Inflammatory macrophage treated with lipopolysaccharide for 1 hour (primary cell): ENCODE data around the gene HTR1A.

ENCODE experiments used
- DNase-seq, 2 donors: peaks; one replicate each; pipeline ENCODE4 v3.0.0-alpha.2; 2020 to 2022

Gene HTR1A

DNA sequence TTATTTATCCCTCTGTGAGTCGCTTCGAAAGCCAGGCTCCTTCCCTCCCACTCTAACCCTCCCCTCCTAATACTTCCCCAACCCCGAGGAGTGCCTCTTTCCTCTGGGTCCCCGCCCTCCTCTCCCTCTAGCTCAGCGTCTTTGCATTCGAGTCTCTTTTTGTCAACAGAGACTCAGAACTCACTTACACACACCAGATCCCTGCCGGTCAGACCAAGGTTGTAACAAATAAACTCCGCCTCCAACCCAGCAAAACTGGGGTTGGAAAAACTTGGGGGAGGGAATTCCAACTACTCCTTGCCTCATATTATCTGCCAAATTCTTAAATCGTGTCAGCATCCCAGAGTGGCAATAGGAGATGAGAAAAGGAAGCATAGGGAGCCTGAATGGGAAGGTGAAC, at the start of gene HTR1A:
Gene HTR1A, minus strand, starts transcription at position 167 of the 400 bp plus-strand sequence. CDS start 726 bp downstream, outside the sequence.
- DNase-seq: no peak

DNA sequence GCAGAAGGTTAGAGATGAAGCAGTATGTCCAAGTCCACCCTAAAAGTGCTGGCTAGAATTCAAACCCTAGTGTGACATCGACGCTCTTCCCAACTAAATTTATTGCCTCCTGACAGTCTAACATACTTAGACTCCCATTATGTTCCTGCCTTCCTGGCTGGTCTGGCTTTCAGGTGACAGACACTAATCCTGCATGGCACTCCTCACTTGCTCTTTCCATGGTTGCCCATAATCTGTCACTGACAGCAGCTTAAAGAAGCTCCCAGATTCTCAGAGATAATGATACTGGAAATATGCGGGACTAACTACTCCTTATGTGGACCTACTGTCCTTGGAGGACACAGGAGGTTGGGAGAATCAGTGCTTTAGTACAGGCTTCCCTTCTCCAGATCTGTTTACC, 41.7 kb upstream of the HTR1A start:
- DNase-seq: no peak

GRCh38 chr5:64000096-64000495, 37.9 kb upstream of the HTR1A start:
- DNase-seq: no peak

GRCh38 chr5:63987053-63987452, 24.8 kb upstream of the HTR1A start:
- DNase-seq: no peak

- no peak for DNase-seq
These were observed 19.6 kb upstream of the HTR1A start for GRCh38 chr5:63981864-63982263.

- DNase-seq: no peak
These were observed 1.7 kb upstream of the HTR1A start for GRCh38 chr5:63963926-63964325.

DNA sequence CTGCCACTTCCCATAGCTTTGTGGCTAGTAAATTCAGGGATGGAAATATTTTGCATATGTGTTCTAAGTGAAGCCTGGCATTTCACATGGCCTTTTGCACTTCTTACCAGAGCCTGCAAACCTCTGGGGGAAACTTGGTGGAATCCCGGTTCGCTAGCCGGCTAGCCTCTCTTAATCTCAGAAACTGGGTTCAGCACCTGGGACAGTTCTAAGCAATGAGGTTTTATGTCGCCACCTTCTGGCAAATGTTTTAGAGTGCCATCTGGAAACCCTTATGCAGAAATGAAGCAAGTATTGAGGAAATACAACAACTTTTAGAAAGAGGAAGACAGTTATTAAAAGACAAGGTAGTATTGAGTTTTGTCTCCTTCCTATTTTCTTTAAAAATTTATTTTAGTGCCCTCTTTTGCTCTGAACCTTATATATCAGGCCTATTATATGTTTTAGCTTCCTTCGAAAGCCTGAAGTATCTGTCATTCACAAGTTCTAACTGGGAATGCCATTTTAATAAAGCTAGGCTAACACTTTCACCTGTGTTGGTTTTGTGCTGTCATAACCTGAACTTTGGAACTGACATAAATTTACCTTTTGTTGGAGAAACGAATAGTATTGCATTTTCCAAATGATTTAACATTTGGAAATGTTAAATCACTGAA, 963 bp upstream of the HTR1A start:
- DNase-seq: peak; percentile 45 to 78

DNA sequence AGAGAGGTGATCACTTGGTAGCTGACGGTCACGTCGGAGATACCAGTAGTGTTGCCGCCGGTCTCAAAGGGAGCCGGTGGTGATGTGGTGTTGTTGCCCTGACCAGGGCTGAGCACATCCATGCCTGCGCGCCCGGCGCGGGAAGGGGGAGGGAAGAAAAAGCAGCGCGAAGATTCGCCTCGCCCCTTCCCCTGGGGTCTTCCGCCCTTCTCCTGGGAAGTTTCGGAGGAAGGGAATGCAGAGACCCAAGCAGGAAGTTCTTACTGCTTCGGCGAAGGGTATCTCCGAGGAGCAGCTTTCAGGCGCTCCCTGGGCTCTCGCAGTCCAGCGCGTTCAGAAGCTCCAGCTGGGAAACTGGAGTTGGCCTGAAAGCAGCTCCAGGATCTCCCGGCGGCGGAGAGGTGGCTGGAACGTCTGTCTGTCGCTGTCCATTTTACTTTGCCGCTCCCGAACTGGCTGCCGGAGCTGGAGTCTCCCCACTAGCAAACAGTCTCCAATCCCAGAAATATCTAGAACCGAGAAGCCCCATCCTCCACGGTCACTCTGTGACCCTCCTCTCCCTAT, 565 bp downstream of the HTR1A start:
- DNase-seq: no peak

- no peak for DNase-seq
These were observed 1.1 kb downstream of the HTR1A start for GRCh38 chr5:63961125-63961597.

DNA sequence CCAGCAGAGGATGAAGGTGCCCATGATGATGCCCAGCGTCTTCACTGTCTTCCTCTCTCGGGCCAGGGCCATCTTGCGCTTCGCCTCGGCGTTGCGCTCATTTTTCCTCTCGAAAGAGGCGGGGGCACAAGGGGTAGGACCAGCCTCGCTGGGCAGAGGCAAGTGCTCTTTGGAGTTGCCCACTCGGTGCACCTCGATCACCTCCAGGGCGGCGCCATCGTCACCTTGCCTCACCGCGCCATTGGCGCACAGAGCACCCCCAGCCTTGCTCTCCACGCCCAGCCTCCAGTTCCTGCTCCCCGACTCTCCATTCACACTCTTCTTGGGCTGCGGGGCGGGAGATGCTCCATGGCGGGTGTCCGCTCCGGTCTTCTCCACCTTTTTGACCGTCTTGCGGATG, 1.6 kb downstream of the HTR1A start:
- no peak for DNase-seq

DNA sequence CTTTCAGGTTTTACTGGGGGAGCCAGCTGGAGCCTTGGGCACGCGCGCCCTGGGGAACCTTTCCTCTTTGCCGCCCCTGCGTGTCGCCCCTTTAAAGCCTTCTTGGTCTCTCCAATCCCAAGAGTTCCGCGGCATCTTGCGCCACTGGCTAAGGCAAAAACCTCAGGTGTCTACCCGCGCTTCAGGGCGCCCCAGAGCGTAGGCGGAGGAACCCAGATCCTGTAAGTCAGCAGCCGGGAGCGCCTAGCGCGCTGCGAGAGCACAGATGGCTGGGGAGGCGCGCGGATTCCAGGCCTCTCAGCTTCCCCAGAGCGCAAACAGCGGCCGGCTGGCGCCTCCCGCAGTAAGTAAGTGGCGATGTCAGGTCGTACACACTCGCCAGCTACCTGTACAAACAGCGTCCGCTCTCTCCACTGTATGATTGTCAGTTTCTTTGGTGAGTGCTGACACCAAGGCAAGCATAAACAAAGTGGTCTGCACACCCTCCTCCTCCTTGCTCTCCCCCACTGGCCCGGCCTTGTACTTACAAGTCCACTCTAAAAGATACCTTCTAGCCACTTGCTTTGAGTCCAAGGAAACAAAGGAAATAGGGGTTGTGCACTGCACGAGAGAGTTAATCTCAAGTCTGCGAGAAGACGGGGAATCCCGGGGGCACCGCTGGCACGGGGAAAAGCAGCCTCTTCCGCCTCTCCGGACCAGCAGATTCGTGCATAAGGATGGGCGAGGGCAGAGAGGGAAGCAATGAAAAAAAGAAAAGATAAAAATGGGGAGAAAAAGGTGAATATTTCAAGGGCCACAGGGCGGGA, 2.9 kb downstream of the HTR1A start:
- no peak for DNase-seq

GRCh38 chr5:63958654-63959053, 3.6 kb downstream of the HTR1A start:
- DNase-seq: no peak

- DNase-seq: no peak
These were observed 4.6 kb downstream of the HTR1A start for GRCh38 chr5:63957617-63958016.

- DNase-seq: no peak
These were observed 9.0 kb downstream of the HTR1A start for GRCh38 chr5:63953217-63953616.

DNA sequence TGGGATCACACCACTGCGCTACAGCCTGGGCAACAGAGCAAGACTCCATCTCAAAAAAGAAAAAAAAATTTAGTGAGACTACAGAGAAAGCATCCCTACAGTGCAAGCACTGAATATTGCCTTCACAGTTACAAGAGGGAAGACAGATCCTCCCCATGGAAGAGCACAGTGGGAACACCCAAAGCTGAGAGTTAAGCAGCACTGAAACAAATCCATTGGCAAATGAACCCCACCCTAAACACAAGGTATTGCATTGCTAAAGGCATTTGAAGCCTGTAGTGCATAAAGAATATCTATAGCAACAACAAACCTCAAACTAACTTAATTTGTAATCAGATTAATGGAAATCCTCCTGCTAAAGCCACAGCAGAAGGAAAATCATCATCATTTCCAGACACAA, 27.1 kb downstream of the HTR1A start:
- no peak for DNase-seq

DNA sequence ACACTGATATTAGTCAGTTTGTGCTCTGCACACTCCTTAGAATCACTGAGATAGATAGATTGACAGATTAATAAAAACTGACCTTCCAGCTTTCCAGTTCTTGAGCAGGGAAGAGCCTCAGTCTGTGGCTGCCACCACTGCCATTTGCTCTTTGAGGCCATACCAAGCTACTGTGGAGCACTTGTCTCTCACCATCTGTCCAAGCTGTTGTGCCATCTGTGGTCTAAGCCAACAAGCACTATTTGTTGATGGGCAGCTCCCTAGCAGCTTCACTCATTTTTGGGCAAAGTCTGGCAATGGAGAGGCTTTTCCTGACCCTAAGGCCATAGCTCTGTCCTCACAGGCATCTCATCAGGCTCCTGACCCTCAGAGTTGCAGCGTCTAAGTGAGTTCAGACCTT, 30.4 kb downstream of the HTR1A start:
- DNase-seq: no peak

DNA sequence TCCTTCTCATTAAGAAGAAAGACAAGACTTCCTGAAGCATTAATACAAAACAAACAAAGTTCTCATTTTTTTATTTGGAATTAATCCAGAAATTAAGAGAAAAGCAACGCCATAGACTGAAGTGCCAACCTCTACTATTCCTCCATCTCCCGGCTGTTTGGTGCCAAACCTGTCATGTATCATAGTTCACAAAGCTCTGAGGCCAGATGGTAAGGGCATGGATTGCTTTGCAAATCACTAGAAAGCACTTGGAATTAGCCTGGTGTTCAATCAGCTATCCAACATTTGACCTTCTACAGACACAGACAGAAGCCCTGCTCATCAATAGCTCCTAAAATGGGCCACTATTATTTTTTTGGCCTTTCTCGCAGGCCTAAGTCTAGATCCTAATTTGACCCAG, 33.8 kb downstream of the HTR1A start:
- DNase-seq: no peak

DNA sequence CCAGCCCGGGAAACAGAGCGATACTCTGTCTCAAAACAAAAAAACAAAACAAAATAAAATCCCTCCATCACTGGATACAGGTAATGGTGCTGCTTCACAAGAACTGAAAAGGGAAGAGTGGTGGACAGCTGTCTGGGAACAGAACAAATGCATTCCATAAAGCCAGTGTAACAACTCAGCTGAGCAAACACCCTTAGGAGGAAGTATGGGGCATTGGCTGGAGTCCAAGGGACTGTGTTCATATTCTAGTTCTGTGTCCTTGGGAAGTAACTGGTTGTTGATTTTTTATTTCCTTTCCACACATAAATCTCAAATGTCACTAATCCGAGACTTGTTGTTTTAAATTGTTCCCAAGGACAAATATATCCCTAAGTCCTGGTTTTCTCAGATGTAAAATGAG, 38.3 kb downstream of the HTR1A start:
- DNase-seq: no peak

DNA sequence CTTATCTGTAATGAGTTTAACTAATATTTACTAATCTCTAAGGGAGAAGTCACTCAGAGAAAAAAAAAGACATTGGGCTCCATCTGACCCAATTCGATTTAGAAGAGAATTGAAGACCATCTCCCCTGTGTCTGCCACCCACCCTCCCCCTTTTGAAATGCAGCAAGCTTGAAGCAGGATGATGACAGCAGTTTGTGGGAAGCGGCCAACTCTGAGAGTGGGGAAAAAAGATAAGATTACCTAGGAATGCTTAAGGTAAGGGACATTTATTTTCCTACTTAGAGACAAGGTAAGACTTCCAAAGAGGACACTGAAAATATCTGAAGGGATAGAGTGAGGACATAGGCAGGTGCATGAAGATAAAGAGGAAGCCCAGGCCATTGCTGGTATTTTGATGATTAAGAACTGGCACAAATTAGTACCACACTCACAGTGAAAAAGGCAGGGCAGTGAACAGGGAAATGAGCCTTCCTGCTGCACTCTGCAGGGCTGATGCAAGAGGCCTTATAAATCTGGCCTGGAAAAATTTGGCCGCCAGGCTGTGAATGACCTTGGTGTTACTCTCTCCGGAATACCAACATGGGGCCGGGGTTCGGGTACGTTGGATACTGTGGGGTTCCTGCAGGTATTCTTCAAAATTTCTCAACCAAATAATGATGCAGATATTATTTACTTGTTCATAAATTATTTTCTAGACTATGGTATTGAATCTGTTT, 42.3 kb downstream of the HTR1A start:
- DNase-seq: no peak

DNA sequence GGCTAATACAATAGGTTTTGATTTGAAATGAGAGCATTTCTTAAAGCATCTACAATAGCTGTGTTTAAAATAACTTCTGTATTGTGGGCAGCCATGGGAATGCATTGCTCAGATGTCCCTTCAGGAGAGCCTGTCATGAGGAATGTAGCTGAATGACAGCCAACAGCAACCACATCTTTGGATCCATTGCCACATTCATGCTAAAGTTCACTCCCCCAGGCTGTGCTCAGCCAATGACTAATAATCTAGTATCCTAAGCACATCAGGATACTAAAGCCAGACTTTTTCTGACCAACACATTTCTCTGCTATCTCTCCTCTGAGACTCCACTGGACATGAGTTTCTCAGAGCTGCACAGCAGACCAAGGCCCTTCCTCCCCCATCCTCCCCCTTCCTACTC, 45.5 kb downstream of the HTR1A start:
- no peak for DNase-seq

GRCh38 chr5:63911871-63912270, 50.4 kb downstream of the HTR1A start:
- no peak for DNase-seq
